Measurements from ENCODE around the gene PHB1. TPM values are rescaled to one million over a fixed set of nuclear protein-coding genes. Genes with fewer than 3 reads are reported as not detected.

PHB1 gene
- polyA plus RNA-seq, 1 donor (not counting 4 experiments of a cell fraction or from before 2014, with no cell fraction given) = 395 TPM

GRCh38 chr17:49373115-49373514 is 41.6 kb downstream of the PHB1 start:
- Histone ChIP-seq H3K36me3 (ENCODE audit: control insufficient read depth in 2 of 2, extremely low read depth in 1 of 2, insufficient read depth in 2 of 2, low read length in 2 of 2) (no peaks in the 10 kb centered on the region), H3K9me3 (ENCODE audit: control insufficient read depth, low read depth, low read length) (no peaks in the 10 kb centered on the region), H3K27ac (ENCODE audit: control insufficient read depth, insufficient read depth, low read length) (no peak overlapping the region), H4K20me1 (ENCODE audit: control insufficient read depth, extremely low read depth, insufficient read depth, low read length) (no peaks in the 10 kb centered on the region), H3K4me3 (ENCODE audit: control insufficient read depth in 2 of 3, extremely low read depth in 1 of 3, insufficient read depth in 2 of 3, low read depth in 1 of 3, low read length in 3 of 3) (no peak overlapping the region), H3K9me1 (ENCODE audit: control insufficient read depth, extremely low read depth, insufficient read depth, low read length) (no peaks in the 10 kb centered on the region), H3K79me2 (ENCODE audit: control insufficient read depth, insufficient read depth, low read length) (no peaks in the 10 kb centered on the region), H2AFZ (ENCODE audit: control insufficient read depth, low read length) (no peak overlapping the region), H3K27me3 (ENCODE audit: control insufficient read depth, extremely low read depth, insufficient read depth, low read length) (no peaks in the 10 kb centered on the region), H3K4me2 (ENCODE audit: control insufficient read depth, extremely low read depth, insufficient read depth, low read depth, low read length) (no peak overlapping the region), H3K4me1 (ENCODE audit: control insufficient read depth, extremely low read depth, insufficient read depth, low read length) (no peaks in the 10 kb centered on the region), H3K9ac (ENCODE audit: control insufficient read depth, extremely low read depth, insufficient read depth, low read length) (no peak overlapping the region)
- no peak for DNase-seq (ENCODE audit: low read depth, low spot score)
- no peak for FAIRE-seq
- dilution Hi-C loops (cut with MboI; ENCODE audit: extremely low pct_ligation_motif_present, low sequenced_read_pairs) = no loop called here
- TF ChIP-seq CTCF (optimal IDR thresholded peaks at IDR 0.05 in 1 of 3, IDR thresholded peaks at IDR 0.05 in 1 of 3, conservative IDR thresholded peaks at IDR 0.05 in 1 of 3; ENCODE audit: extremely low read depth in 1 of 3, insufficient read depth in 2 of 3, low read length in 3 of 3) = no peak
- no peak for TF ChIP-seq EZH2 (IDR thresholded peaks at IDR 0.05; ENCODE audit: low read length)

GRCh38 chr17:49372425-49372824 is 42.3 kb downstream of the PHB1 start:
- no peaks in the 10 kb centered on the region for H4K20me1 ChIP-seq (ENCODE audit: control insufficient read depth, extremely low read depth, insufficient read depth, low read length)
- no peak overlapping the region for H2AFZ ChIP-seq (ENCODE audit: control insufficient read depth, low read length)
- no peaks in the 10 kb centered on the region for H3K79me2 ChIP-seq (ENCODE audit: control insufficient read depth, insufficient read depth, low read length)
- no peak overlapping the region for H3K4me3 ChIP-seq (ENCODE audit: control insufficient read depth in 2 of 3, extremely low read depth in 1 of 3, insufficient read depth in 2 of 3, low read depth in 1 of 3, low read length in 3 of 3)
- dilution Hi-C loops (cut with MboI; ENCODE audit: extremely low pct_ligation_motif_present, low sequenced_read_pairs) = no loop called here
- TF ChIP-seq CTCF (optimal IDR thresholded peaks at IDR 0.05 in 1 of 3, IDR thresholded peaks at IDR 0.05 in 1 of 3, conservative IDR thresholded peaks at IDR 0.05 in 1 of 3; ENCODE audit: extremely low read depth in 1 of 3, insufficient read depth in 2 of 3, low read length in 3 of 3) = no peak
- no peak for TF ChIP-seq EZH2 (IDR thresholded peaks at IDR 0.05; ENCODE audit: low read length)
- FAIRE-seq (no peak), DNase-seq (ENCODE audit: low read depth, low spot score) (no peak)
- H3K4me1 ChIP-seq (ENCODE audit: control insufficient read depth, extremely low read depth, insufficient read depth, low read length) = no peaks in the 10 kb centered on the region
- H3K27ac ChIP-seq (ENCODE audit: control insufficient read depth, insufficient read depth, low read length) = no peak overlapping the region
- no peak overlapping the region for H3K9ac ChIP-seq (ENCODE audit: control insufficient read depth, extremely low read depth, insufficient read depth, low read length)
- no peak overlapping the region for H3K4me2 ChIP-seq (ENCODE audit: control insufficient read depth, extremely low read depth, insufficient read depth, low read depth, low read length)
- no peaks in the 10 kb centered on the region for H3K9me3 ChIP-seq (ENCODE audit: control insufficient read depth, low read depth, low read length)
- H3K36me3 ChIP-seq (ENCODE audit: control insufficient read depth in 2 of 2, extremely low read depth in 1 of 2, insufficient read depth in 2 of 2, low read length in 2 of 2) = no peaks in the 10 kb centered on the region
- no peaks in the 10 kb centered on the region for H3K27me3 ChIP-seq (ENCODE audit: control insufficient read depth, extremely low read depth, insufficient read depth, low read length)
- no peaks in the 10 kb centered on the region for H3K9me1 ChIP-seq (ENCODE audit: control insufficient read depth, extremely low read depth, insufficient read depth, low read length)

Measured in keratinocyte (primary cell).